ENCODE results near the gene ST6GAL1. TPM values are rescaled to one million over a fixed set of nuclear protein-coding genes. Genes with fewer than 3 reads are reported as not detected.

ST6GAL1 gene
- total RNA-seq, 4 donors from 2014 or later: 18.0 to 32.2 (median 20.9) TPM

- Histone ChIP-seq H3K27me3 (no peaks in the 10 kb centered on the region), H3K4me3 (no peak overlapping the region), H3K27ac (no peak overlapping the region), H3K4me1 (no peaks in the 10 kb centered on the region), H3K9me3 (no peaks in the 10 kb centered on the region), H3K36me3 (peaks cover 0 to 39% of the 10 kb centered on the region in 2 donors)
- TF ChIP-seq CTCF (IDR thresholded peaks at IDR 0.05) (no peak), EP300 (IDR thresholded peaks at IDR 0.05) (no peak), POLR2A (IDR thresholded peaks at IDR 0.05) (no peak), POLR2AphosphoS5 (IDR thresholded peaks at IDR 0.05) (no peak)
- ATAC-seq: no peak
- no CpG with 5 or more reads among the region's 5 CpGs for WGBS, 2 donors (ENCODE audit: low coverage in 1 of 2)
These were observed 147.2 kb downstream of the ST6GAL1 start for GRCh38 chr3:187077537-187077936.

- ATAC-seq: no peak
- H3K9me3 ChIP-seq: no peaks in the 10 kb centered on the region
- TF ChIP-seq POLR2A (IDR thresholded peaks at IDR 0.05) (no peak), CTCF (IDR thresholded peaks at IDR 0.05) (no peak), POLR2AphosphoS5 (IDR thresholded peaks at IDR 0.05) (no peak), EP300 (IDR thresholded peaks at IDR 0.05) (no peak)
- 78 to 84% methylated on average over 3 to 5 of the region's 8 CpGs for WGBS, 2 donors (ENCODE audit: low coverage in 1 of 2)
- H3K27me3 ChIP-seq: no peaks in the 10 kb centered on the region
- no peaks in the 10 kb centered on the region for H3K4me1 ChIP-seq
- no peak overlapping the region for H3K4me3 ChIP-seq
- H3K27ac ChIP-seq: no peak overlapping the region
- H3K36me3 ChIP-seq: peaks cover 0 to 32% of the 10 kb centered on the region in 2 donors
These were observed 149.0 kb downstream of the ST6GAL1 start for GRCh38 chr3:187079090-187080022.

- WGBS, 2 donors (ENCODE audit: low coverage in 1 of 2): 90 to 93% methylated on average over 10 to 12 of the region's 13 CpGs
- Histone ChIP-seq H3K4me1 (peaks cover 0 to 9% (median 0%) of the 10 kb centered on the region in 3 donors), H3K27ac (no peak overlapping the region), H3K4me3 (no peak overlapping the region), H3K9me3 (no peaks in the 10 kb centered on the region), H3K27me3 (no peaks in the 10 kb centered on the region), H3K36me3 (peaks cover 0 to 18% of the 10 kb centered on the region in 2 donors)
- no peak for ATAC-seq
- no peak for TF ChIP-seq POLR2AphosphoS5 (IDR thresholded peaks at IDR 0.05)
- no peak for TF ChIP-seq POLR2A (IDR thresholded peaks at IDR 0.05)
- TF ChIP-seq CTCF (IDR thresholded peaks at IDR 0.05): no peak
- no peak for TF ChIP-seq EP300 (IDR thresholded peaks at IDR 0.05)
These were observed 150.6 kb downstream of the ST6GAL1 start for GRCh38 chr3:187080799-187081450.

GRCh38 chr3:187082758-187083375 lies 152.5 kb downstream of the ST6GAL1 start:
- WGBS, 2 donors (ENCODE audit: low coverage in 1 of 2): 97% methylated on average over 4 of the region's 6 CpGs; no CpG with 5 or more reads in 1 of the 2 donors

More at GRCh38 chr3:187082758-187083375, 152.5 kb downstream of the ST6GAL1 start:
- TF ChIP-seq EP300 (IDR thresholded peaks at IDR 0.05) (no peak), POLR2AphosphoS5 (IDR thresholded peaks at IDR 0.05) (no peak), POLR2A (IDR thresholded peaks at IDR 0.05) (no peak), CTCF (IDR thresholded peaks at IDR 0.05) (no peak)
- H3K9me3 ChIP-seq: peaks cover 0 to 10% (median 0%) of the 10 kb centered on the region in 3 donors
- H3K27me3 ChIP-seq: no peaks in the 10 kb centered on the region
- no peak overlapping the region for H3K27ac ChIP-seq
- ATAC-seq: no peak
- H3K4me3 ChIP-seq: no peak overlapping the region
- peaks cover 0 to 9% (median 0%) of the 10 kb centered on the region in 3 donors for H3K4me1 ChIP-seq
- peaks cover 0 to under 1% of the 10 kb centered on the region in 2 donors for H3K36me3 ChIP-seq

All from gastroesophageal sphincter (tissue), 4 donors.